Kidney epithelial cell (primary cell): ENCODE measurements around the gene RGS7. TPM values are rescaled to one million over a fixed set of nuclear protein-coding genes. Genes with fewer than 3 reads are reported as not detected.
"Not testable (repeated sequence)": the region's sequence is repeated elsewhere in the genome, so short reads cannot be mapped to it uniquely, and the experiment has no call there.

Experiments used
- DNase-seq: peaks from one replicate; pipeline ENCODE4 v3.0.0-alpha.2; 2010; ENCODE audit warnings: low read depth
- H3K27me3 ChIP-seq: 2 replicates; pipeline ENCODE4 v1.6.0; 2011; ENCODE audit warnings: low read length; ENCODE audit not compliant: control insufficient read depth, insufficient read depth
- H3K36me3 ChIP-seq: 2 replicates; pipeline ENCODE4 v1.5.1; 2011; ENCODE audit warnings: low read length; ENCODE audit not compliant: control insufficient read depth, insufficient read depth
- H3K4me3 ChIP-seq: 2 replicates; pipeline ENCODE4 v1.5.1; 2011; ENCODE audit warnings: low read depth, mild to moderate bottlenecking, control low read depth, low read length
- CTCF ChIP-seq: IDR thresholded peaks from 2 replicates; pipeline ENCODE4 v1.5.1; 2011; ENCODE audit warnings: mild to moderate bottlenecking, moderate library complexity, low read length, control low read depth, inconsistent platforms; ENCODE audit not compliant: insufficient read depth, poor library complexity, severe bottlenecking
- total RNA-seq: library from RNA; depleted of rRNA; stranded (reverse); fragments of >200 nt; gene quantifications from 2 replicates; pipeline ENCODE4 v1.2.3, GENCODE V29; 2015

The RGS7 gene
- total RNA-seq, 1 donor from 2014 or later = 1.5 TPM

GRCh38 chr1:240985081-240985480, 371.9 kb downstream of the RGS7 start:
- no peak for DNase-seq
- Histone ChIP-seq H3K27me3 (no peaks in the 10 kb centered on the region), H3K36me3 (no peaks in the 10 kb centered on the region), H3K4me3 (no peak overlapping the region)
- no peak for TF ChIP-seq CTCF

GRCh38 chr1:240980342-240980741, 376.7 kb downstream of the RGS7 start:
- no peaks in the 10 kb centered on the region for H3K27me3 ChIP-seq
- no peak for TF ChIP-seq CTCF
- H3K4me3 ChIP-seq = no peak overlapping the region
- no peak for DNase-seq
- no peaks in the 10 kb centered on the region for H3K36me3 ChIP-seq

GRCh38 chr1:240976685-240977084, 380.3 kb downstream of the RGS7 start:
- no peak overlapping the region for H3K4me3 ChIP-seq
- DNase-seq = no peak
- no peaks in the 10 kb centered on the region for H3K36me3 ChIP-seq
- H3K27me3 ChIP-seq = no peaks in the 10 kb centered on the region
- no peak for TF ChIP-seq CTCF

GRCh38 chr1:240973875-240974274, 383.1 kb downstream of the RGS7 start:
- no peaks in the 10 kb centered on the region for H3K27me3 ChIP-seq
- TF ChIP-seq CTCF = no peak
- DNase-seq = no peak
- H3K4me3 ChIP-seq = no peak overlapping the region
- no peaks in the 10 kb centered on the region for H3K36me3 ChIP-seq

- not testable (repeated sequence) for DNase-seq, H3K27me3 ChIP-seq, H3K4me3 ChIP-seq, H3K36me3 ChIP-seq
Measured at GRCh38 chr1:240972059-240972458, 384.9 kb downstream of the RGS7 start.

GRCh38 chr1:240970253-240970652, 386.8 kb downstream of the RGS7 start:
- Histone ChIP-seq H3K4me3 (no peak overlapping the region), H3K36me3 (no peaks in the 10 kb centered on the region), H3K27me3 (no peaks in the 10 kb centered on the region)
- TF ChIP-seq CTCF = no peak
- no peak for DNase-seq
